ENCODE data around the gene STIM2.

The STIM2 gene

DNA sequence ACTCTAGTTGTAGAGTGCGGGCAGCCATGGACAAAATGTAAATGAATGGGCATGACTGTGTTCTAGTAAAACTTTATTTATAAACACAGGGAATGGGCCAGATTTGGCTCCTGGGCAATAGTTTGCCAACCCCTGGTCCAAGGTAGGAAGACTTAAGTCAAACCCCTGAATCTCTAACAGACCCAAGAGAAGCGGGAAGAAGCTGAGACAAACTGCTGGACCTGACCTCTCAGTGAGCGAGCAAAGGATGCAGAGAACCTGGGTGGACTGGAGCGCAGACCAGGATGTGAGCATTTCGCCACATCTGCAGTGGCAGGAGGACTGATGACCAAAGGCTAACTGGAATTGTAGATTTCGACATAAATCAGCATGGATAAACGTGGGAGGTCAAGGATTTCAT lies 201.6 kb downstream of the STIM2 start:
- TF ChIP-seq TCF12 (IDR thresholded peaks at IDR 0.05; ENCODE audit: low read depth) (no peak), CEBPB (IDR thresholded peaks at IDR 0.05) (no peak), EGR1 (IDR thresholded peaks at IDR 0.05) (no peak), FOXM1 (IDR thresholded peaks at IDR 0.05; ENCODE audit: borderline replicate concordance, low read depth) (no peak), NFIC (IDR thresholded peaks at IDR 0.05) (no peak), ZBTB7A (IDR thresholded peaks at IDR 0.05; ENCODE audit: low read depth) (no peak), YY1 (IDR thresholded peaks at IDR 0.05; ENCODE audit: low read depth) (no peak)
- TF ChIP-seq, protein P1, sequence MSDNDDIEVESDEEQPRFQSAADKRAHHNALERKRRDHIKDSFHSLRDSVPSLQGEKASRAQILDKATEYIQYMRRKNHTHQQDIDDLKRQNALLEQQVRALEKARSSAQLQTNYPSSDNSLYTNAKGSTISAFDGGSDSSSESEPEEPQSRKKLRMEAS (IDR thresholded peaks at IDR 0.05) = no peak

DNA sequence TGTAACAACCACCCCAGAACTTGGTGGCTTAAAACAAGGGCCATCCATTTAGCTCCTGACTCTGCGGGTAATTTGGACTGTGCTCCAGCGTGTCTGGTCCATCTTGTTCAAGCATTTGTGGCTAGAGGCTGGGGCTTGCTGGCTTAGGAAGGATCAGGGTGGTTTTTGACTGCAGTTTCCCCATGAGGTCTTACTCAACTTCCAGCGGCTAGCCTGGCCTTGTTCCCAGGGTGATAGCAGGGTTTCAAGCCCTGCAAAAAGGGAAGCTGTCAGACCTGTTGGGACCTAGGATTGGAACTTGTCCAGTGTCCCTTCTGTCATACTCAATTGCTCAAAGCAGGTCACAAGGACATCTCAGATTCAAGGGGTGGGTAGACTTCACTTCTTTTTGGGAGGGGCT lies 205.9 kb downstream of the STIM2 start:
- TF ChIP-seq CEBPB (IDR thresholded peaks at IDR 0.05) = no peak

DNA sequence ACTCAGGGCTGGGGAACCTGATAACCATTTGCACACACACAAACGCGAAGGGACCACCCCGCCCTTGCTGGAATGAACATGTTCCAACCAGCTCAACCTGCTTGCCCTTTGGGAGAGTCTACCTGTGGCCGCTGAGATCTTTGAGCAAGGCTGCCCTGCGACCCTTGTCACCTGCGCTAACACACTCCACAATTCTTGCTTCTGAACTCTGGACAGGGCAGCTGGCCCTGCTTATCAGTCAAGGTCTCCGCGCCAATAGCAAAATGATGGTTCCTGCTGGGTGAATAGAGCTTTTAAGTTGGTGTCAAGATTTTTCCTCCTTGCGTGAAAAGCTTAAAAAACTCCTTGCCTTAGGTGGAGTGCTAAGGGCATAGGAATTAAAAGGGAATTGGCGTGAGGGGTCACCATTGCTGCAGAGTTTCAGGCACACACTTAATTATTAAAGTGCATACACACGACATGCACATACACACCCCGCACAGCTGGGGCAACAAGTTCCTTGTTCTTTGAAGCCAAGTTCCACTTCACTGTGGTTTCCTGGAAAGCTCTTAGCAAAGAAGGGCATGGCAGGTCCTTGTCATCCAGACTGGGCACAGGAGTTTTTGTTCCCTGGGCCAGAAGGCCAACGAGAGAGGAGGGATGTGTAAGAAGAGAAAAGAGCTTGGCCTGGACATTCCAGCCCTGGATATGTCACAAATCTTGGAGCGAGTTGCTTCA lies 207.7 kb downstream of the STIM2 start:
- TF ChIP-seq CEBPB (IDR thresholded peaks at IDR 0.05) (no peak), CREB1 (IDR thresholded peaks at IDR 0.05; ENCODE audit: low read depth) (no peak), YY1 (IDR thresholded peaks at IDR 0.05; ENCODE audit: low read depth) (no peak), ZBTB7A (IDR thresholded peaks at IDR 0.05; ENCODE audit: low read depth) (no peak), FOXM1 (IDR thresholded peaks at IDR 0.05; ENCODE audit: borderline replicate concordance, low read depth) (no peak), EGR1 (IDR thresholded peaks at IDR 0.05) (no peak), RAD21 (IDR thresholded peaks at IDR 0.05; ENCODE audit: low read depth) (no peak), TAF1 (IDR thresholded peaks at IDR 0.05; ENCODE audit: low read depth) (no peak), EP300 (IDR thresholded peaks at IDR 0.05; ENCODE audit: borderline replicate concordance) (no peak), TCF12 (IDR thresholded peaks at IDR 0.05; ENCODE audit: low read depth) (no peak)
- TF ChIP-seq, protein P2, sequence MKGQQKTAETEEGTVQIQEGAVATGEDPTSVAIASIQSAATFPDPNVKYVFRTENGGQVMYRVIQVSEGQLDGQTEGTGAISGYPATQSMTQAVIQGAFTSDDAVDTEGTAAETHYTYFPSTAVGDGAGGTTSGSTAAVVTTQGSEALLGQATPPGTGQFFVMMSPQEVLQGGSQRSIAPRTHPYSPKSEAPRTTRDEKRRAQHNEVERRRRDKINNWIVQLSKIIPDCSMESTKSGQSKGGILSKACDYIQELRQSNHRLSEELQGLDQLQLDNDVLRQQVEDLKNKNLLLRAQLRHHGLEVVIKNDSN (IDR thresholded peaks at IDR 0.05) = no peak
- TF ChIP-seq, protein P3, sequence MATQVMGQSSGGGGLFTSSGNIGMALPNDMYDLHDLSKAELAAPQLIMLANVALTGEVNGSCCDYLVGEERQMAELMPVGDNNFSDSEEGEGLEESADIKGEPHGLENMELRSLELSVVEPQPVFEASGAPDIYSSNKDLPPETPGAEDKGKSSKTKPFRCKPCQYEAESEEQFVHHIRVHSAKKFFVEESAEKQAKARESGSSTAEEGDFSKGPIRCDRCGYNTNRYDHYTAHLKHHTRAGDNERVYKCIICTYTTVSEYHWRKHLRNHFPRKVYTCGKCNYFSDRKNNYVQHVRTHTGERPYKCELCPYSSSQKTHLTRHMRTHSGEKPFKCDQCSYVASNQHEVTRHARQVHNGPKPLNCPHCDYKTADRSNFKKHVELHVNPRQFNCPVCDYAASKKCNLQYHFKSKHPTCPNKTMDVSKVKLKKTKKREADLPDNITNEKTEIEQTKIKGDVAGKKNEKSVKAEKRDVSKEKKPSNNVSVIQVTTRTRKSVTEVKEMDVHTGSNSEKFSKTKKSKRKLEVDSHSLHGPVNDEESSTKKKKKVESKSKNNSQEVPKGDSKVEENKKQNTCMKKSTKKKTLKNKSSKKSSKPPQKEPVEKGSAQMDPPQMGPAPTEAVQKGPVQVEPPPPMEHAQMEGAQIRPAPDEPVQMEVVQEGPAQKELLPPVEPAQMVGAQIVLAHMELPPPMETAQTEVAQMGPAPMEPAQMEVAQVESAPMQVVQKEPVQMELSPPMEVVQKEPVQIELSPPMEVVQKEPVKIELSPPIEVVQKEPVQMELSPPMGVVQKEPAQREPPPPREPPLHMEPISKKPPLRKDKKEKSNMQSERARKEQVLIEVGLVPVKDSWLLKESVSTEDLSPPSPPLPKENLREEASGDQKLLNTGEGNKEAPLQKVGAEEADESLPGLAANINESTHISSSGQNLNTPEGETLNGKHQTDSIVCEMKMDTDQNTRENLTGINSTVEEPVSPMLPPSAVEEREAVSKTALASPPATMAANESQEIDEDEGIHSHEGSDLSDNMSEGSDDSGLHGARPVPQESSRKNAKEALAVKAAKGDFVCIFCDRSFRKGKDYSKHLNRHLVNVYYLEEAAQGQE (IDR thresholded peaks at IDR 0.05; ENCODE audit: low read depth) = no peak
- TF ChIP-seq, protein P1 (IDR thresholded peaks at IDR 0.05) = no peak
